Activated naive CD4-positive, alpha-beta T cell treated with anti-CD3 and anti-CD28 coated beads, Interleukin-2, amount 10 ng/mL, durations not matched to agents 7 days and 5 days (primary cell): ENCODE results near the gene CCDC106.
A peak's percentile ranks its signal among the peaks of the same experiment; 100 is the strongest.

Experiments
- CTCF ChIA-PET: fragments of 350-600 bp; sonication (Branson Sonifier 250); formaldehyde crosslinking; loops from one replicate; lab custom pipeline; 2021; ENCODE audit warnings: antibody characterized with exemption; lab: Charles Lee
- DNase-seq: peaks from one replicate; pipeline ENCODE4 v3.0.0-alpha.2; 2020
- H3K27ac Mint-ChIP-seq: one replicate; pipeline ENCODE4 v1.8.0; 2021; ENCODE audit warnings: mild to moderate bottlenecking, moderate library complexity, mixed read lengths
- H3K27me3 Mint-ChIP-seq: one replicate; pipeline ENCODE4 v1.8.0; 2021; ENCODE audit warnings: mild to moderate bottlenecking, mixed read lengths
- H3K36me3 Mint-ChIP-seq: one replicate; pipeline ENCODE4 v1.8.0; 2021; ENCODE audit warnings: mixed read lengths
- H3K4me1 Mint-ChIP-seq: one replicate; pipeline ENCODE4 v1.8.0; 2021; ENCODE audit warnings: mixed read lengths
- H3K4me3 Mint-ChIP-seq: one replicate; pipeline ENCODE4 v1.8.0; 2021; ENCODE audit warnings: mild to moderate bottlenecking, moderate library complexity, mixed read lengths
- H3K9me3 Mint-ChIP-seq: one replicate; pipeline ENCODE4 v1.8.0; 2021; ENCODE audit warnings: mixed read lengths

The CCDC106 gene

DNA sequence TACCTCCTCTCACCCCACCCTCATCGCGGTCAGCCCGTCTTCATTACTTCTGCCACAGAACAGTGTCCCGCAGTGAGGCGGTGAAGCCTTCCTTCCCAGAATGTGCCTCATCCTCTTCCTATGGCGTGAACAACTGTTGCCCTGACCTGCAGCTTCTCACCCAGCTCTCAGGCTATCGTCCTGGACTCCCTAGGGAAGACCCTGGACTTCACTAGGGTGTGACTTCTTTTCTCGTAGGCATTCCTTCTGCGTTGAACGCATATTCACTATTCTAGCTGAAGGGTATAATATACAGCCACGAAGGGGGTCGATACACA lies 41.6 kb upstream of the CCDC106 start:
- Mint-ChIP-seq H3K36me3 (peaks cover 42% of the 10 kb centered on the region), H3K4me3 (peak overlapping the region; percentile 89), H3K9me3 (no peaks in the 10 kb centered on the region), H3K27ac (peak overlapping the region; percentile 93), H3K27me3 (no peaks in the 10 kb centered on the region), H3K4me1 (peaks cover 54% of the 10 kb centered on the region)
- CTCF ChIA-PET, result interaction anchor here (0.7 to 2.5 kb wide), 23 partner anchors 11 to 465 kb away, joined by 3 to 21 read pairs (median 4); partner anchors contain the start of genes ISOC2, U2AF2, ZNF579 and ZNF784
- DNase-seq, result no peak

DNA sequence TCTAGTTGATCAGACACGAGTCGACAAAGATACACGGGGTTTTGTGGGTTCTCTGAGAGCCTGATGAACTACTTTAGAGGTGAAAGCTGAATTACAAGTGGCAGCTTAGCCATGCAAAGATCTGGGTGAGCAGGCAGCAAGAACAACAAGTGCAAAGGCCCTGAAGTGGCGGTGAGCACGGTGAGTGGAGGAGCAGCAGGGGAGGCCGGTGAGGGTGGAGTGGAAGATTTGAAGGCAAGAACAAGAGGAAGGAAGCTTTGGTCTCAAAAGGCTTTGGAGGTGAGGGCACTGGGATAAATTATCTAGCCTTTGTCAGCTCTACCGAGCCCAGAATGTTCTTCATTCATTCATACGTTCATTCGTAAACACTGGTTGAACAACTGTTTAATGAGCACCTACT lies 41.2 kb upstream of the CCDC106 start:
- peak overlapping the region; percentile 93 for H3K27ac Mint-ChIP-seq
- H3K36me3 Mint-ChIP-seq, result peaks cover 39% of the 10 kb centered on the region
- peak overlapping the region; percentile 89 for H3K4me3 Mint-ChIP-seq
- H3K9me3 Mint-ChIP-seq, result no peaks in the 10 kb centered on the region
- no peaks in the 10 kb centered on the region for H3K27me3 Mint-ChIP-seq
- DNase-seq, result no peak
- peaks cover 50% of the 10 kb centered on the region for H3K4me1 Mint-ChIP-seq
- CTCF ChIA-PET, result interaction anchor here (0.7 to 2.5 kb wide), 22 partner anchors 11 to 466 kb away, joined by 3 to 21 read pairs (median 5); partner anchors contain the start of genes ISOC2, U2AF2, ZNF579 and ZNF784

DNA sequence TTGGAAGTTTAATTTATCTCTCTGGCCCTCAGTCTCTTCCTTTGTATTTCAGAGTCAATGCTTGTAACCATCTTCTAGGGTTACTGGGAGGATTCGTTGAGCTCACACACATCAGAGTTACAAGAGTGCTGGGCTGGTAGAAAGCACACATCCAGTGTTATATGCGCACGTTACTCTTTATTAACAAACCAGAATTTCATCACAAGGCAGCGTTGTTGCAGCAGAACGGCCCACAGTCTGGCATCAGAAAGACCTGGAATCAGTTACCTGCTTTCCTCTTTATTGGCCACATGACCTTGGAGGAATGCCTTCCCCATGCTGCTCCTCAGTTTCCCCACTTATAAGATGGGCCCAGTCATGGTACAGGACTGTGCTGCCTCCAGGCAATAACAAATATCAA lies 38.7 kb upstream of the CCDC106 start:
- Mint-ChIP-seq H3K36me3 (peaks cover 42% of the 10 kb centered on the region), H3K9me3 (no peaks in the 10 kb centered on the region), H3K27ac (no peak overlapping the region), H3K4me1 (peaks cover 39% of the 10 kb centered on the region), H3K27me3 (no peaks in the 10 kb centered on the region), H3K4me3 (no peak overlapping the region)
- no peak for DNase-seq
- CTCF ChIA-PET, result no interaction called here

DNA sequence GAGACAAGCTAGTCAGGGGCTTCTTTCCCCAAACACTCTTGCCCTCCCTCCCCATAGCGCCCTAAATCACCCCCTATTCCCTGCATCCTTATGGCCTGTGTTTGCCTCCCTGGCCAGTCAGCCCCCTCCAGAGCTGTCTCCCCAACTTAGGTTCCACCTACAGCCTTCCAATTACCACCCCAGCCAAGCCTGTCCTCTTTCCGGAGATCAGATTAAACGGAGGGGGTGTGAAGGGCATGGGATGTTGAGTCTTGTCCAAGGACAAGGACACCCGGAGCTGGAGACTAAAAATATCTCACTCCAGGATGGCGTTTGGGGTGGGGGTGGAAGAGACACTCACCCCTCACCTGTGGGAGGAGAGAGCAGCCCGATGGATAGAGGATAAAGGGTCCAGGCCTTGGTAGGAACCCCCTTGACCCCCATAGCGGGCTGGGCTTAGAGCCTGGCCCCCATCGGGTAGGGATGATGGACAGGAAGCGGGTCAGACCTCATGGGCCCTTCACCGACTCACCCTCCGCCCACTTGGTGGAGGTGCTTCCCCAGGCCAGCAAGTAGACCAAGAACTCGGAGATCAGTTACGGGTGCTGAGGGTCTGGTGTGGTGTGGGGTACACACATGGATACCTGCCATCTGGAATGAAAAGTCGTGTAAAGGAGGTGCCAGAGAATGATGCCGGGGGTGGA lies 36.6 kb upstream of the CCDC106 start:
- H3K4me3 Mint-ChIP-seq, result no peak overlapping the region
- CTCF ChIA-PET, result no interaction called here

DNA sequence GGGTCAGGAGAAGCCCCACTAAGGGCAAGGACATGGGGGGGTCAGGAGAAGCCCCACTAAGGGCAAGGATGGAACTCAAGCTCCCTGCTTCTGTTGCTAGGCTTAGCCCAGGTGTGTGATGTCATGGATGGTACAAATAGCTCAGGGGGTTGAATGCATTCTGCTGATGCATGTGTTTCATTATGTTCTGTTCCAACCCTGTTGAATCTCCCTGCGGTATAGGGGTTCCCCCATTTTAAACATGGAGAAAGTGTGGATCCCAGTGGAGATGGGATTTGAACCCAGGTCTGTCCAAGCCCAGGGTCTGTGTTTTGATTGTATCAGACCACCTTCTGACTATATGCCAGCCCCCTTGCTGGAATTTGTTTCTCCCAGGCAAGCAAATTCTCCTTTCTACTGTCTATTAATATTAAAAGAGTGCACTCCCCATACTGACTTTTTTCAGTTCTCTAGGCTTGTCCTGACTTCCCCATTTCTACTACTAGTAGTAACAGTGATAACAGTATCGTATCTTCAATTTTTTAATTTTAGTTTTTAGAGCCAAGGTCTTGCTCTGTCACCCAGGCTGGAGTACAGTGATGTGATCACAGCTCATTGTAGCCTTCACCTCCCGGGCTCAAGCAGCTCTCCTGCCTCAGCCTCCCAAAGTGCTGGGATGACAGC lies 35.9 kb upstream of the CCDC106 start:
- Mint-ChIP-seq H3K4me3 (no peak overlapping the region), H3K36me3 (peaks cover 39% of the 10 kb centered on the region), H3K27ac (no peak overlapping the region), H3K9me3 (no peaks in the 10 kb centered on the region), H3K27me3 (no peaks in the 10 kb centered on the region), H3K4me1 (peaks cover 19% of the 10 kb centered on the region)
- no peak for DNase-seq
- CTCF ChIA-PET, result no interaction called here

More for the DNA sequence above, 36.6 kb upstream of the CCDC106 start:
- H3K27me3 Mint-ChIP-seq, result no peaks in the 10 kb centered on the region
- peaks cover 39% of the 10 kb centered on the region for H3K36me3 Mint-ChIP-seq
- no peak for DNase-seq
- peaks cover 26% of the 10 kb centered on the region for H3K4me1 Mint-ChIP-seq
- no peaks in the 10 kb centered on the region for H3K9me3 Mint-ChIP-seq
- no peak overlapping the region for H3K27ac Mint-ChIP-seq

DNA sequence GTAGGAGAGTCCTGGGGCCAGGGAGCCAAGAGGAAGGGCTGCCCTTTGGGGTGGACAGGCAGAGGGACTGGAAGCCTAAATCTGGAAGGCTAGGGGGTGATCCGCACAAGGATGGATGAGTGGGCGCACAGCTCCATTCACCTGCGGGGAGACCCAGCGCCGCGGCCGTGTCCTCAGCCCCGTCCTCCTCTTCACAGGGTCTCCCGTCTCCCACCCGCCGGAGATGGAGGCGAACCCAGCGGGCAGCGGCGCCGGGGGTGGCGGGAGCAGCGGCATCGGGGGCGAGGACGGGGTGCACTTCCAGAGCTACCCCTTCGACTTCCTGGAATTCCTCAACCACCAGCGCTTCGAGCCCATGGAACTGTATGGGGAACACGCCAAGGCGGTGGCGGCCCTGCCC lies 34.6 kb upstream of the CCDC106 start:
- no peak for DNase-seq
- H3K27me3 Mint-ChIP-seq, result no peaks in the 10 kb centered on the region
- H3K4me3 Mint-ChIP-seq, result no peak overlapping the region
- CTCF ChIA-PET, result no interaction called here
- H3K36me3 Mint-ChIP-seq, result peaks cover 42% of the 10 kb centered on the region
- H3K27ac Mint-ChIP-seq, result no peak overlapping the region
- H3K9me3 Mint-ChIP-seq, result no peaks in the 10 kb centered on the region
- H3K4me1 Mint-ChIP-seq, result peaks cover 9% of the 10 kb centered on the region

DNA sequence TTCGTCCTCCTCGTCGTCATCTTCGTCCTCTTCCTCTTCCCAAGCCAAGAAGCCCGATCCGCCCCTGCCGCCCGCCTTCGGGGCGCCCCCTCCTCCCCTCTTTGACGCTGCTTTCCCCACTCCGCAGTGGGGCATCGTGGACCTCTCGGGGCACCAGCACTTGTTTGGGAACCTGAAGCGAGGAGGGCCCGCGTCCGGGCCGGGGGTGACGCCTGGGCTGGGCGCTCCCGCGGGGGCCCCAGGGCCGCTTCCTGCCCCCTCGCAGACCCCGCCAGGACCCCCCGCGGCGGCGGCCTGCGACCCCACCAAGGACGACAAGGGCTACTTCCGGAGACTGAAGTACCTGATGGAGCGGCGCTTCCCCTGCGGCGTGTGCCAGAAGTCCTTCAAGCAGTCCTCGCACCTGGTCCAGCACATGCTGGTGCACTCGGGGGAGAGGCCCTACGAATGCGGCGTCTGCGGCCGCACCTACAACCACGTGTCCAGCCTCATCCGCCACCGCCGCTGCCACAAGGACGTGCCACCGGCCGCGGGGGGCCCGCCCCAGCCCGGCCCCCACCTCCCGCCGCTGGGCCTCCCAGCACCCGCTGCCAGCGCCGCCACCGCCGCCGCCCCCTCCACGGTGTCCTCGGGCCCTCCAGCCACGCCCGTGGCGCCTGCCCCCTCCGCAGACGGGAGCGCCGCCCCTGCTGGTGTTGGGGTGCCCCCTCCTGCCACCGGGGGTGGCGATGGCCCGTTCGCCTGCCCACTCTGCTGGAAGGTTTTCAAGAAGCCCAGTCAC lies 33.9 kb upstream of the CCDC106 start:
- no peak overlapping the region for H3K4me3 Mint-ChIP-seq
- CTCF ChIA-PET, result no interaction called here
- H3K9me3 Mint-ChIP-seq, result no peaks in the 10 kb centered on the region
- no peak for DNase-seq
- peaks cover 9% of the 10 kb centered on the region for H3K4me1 Mint-ChIP-seq
- no peaks in the 10 kb centered on the region for H3K27me3 Mint-ChIP-seq
- no peak overlapping the region for H3K27ac Mint-ChIP-seq
- H3K36me3 Mint-ChIP-seq, result peaks cover 42% of the 10 kb centered on the region

DNA sequence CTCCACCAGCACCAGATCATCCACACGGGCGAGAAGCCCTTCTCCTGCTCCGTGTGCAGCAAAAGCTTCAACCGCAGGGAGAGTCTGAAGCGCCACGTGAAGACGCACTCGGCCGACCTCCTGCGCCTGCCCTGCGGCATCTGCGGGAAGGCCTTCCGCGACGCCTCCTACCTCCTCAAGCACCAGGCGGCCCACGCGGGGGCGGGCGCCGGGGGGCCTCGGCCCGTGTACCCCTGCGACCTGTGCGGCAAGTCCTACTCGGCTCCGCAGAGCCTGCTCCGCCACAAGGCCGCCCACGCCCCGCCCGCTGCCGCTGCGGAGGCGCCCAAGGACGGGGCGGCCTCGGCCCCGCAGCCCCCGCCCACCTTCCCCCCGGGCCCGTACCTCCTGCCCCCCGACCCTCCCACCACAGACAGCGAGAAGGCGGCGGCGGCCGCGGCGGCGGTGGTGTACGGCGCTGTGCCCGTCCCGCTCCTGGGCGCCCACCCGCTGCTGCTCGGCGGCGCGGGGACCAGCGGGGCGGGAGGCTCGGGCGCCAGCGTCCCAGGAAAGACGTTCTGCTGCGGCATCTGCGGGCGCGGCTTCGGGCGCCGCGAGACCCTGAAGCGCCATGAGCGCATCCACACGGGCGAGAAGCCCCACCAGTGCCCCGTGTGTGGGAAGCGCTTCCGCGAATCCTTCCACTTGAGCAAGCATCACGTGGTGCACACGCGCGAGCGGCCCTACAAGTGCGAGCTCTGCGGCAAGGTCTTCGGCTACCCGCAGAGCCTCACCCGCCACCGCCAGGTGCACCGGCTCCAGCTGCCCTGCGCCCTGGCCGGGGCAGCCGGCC lies 33.1 kb upstream of the CCDC106 start:
- Mint-ChIP-seq H3K27ac (no peak overlapping the region), H3K4me1 (peaks cover 10% of the 10 kb centered on the region), H3K9me3 (no peaks in the 10 kb centered on the region), H3K4me3 (no peak overlapping the region), H3K36me3 (peaks cover 41% of the 10 kb centered on the region), H3K27me3 (no peaks in the 10 kb centered on the region)
- CTCF ChIA-PET, result no interaction called here
- no peak for DNase-seq

DNA sequence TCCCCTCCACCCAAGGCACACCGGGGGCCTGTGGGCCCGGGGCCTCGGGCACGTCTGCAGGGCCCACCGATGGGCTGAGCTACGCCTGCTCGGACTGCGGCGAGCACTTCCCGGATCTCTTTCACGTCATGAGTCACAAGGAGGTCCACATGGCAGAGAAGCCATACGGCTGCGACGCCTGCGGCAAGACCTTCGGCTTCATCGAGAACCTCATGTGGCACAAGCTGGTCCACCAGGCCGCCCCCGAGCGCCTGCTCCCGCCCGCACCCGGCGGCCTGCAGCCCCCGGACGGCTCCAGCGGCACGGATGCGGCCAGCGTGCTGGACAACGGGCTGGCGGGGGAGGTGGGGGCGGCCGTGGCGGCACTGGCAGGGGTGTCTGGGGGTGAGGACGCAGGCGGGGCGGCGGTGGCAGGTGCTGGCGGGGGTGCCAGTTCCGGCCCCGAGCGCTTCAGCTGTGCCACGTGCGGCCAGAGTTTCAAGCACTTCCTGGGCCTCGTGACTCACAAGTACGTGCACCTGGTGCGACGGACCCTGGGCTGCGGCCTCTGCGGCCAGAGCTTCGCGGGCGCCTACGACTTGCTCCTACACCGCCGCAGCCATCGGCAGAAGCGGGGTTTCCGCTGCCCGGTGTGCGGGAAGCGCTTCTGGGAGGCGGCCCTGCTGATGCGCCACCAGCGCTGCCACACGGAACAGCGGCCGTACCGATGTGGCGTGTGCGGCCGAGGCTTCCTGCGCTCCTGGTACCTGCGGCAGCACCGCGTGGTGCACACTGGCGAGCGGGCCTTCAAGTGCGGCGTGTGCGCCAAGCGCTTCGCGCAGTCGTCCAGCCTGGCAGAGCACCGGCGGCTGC lies 32.2 kb upstream of the CCDC106 start:
- H3K36me3 Mint-ChIP-seq, result peaks cover 44% of the 10 kb centered on the region
- no peaks in the 10 kb centered on the region for H3K9me3 Mint-ChIP-seq
- H3K4me3 Mint-ChIP-seq, result no peak overlapping the region
- CTCF ChIA-PET, result no interaction called here
- H3K27ac Mint-ChIP-seq, result no peak overlapping the region
- DNase-seq, result no peak
- peaks cover 14% of the 10 kb centered on the region for H3K4me1 Mint-ChIP-seq
- no peaks in the 10 kb centered on the region for H3K27me3 Mint-ChIP-seq

DNA sequence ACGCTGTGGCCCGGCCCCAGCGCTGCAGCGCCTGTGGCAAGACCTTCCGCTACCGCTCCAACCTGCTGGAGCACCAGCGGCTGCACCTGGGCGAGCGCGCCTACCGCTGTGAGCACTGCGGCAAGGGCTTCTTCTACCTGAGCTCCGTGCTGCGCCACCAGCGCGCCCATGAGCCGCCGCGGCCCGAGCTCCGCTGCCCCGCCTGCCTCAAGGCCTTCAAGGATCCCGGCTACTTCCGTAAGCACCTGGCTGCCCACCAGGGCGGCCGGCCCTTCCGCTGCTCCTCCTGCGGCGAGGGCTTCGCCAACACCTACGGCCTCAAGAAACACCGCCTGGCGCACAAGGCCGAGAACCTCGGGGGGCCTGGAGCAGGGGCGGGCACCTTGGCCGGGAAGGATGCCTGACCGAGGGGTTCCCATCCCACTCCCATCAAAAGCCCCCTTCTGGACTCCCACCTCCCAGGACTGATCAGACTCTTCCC lies 31.6 kb upstream of the CCDC106 start:
- no peak overlapping the region for H3K27ac Mint-ChIP-seq
- no peak for DNase-seq
- H3K27me3 Mint-ChIP-seq, result no peaks in the 10 kb centered on the region
- H3K9me3 Mint-ChIP-seq, result no peaks in the 10 kb centered on the region
- CTCF ChIA-PET, result interaction anchor here (2.8 kb wide), 1 partner anchor 10 kb away, joined by 11 read pairs; the partner anchor contains the start of gene ZNF865
- H3K4me3 Mint-ChIP-seq, result no peak overlapping the region
- peaks cover 46% of the 10 kb centered on the region for H3K36me3 Mint-ChIP-seq
- H3K4me1 Mint-ChIP-seq, result peaks cover 15% of the 10 kb centered on the region

DNA sequence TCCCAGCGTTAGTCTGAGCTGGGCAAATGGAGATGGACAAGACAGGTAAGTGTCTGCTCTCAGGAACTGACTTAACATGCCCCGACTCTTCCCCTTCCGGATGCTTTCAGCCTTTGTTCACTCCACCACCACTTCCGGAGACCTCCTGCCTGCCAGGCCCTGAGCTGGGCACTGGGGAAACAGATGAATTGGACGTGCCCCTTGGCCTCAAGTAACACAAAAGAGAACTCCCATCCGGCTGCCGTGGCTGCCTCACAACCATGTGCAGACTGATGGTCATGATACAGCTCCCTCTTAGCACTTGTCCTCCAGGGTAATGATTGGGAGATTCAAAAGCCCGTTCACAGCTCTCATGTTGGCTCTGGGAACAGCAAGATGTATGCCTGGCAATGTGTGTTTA lies 30.6 kb upstream of the CCDC106 start:
- H3K4me1 Mint-ChIP-seq, result peaks cover 15% of the 10 kb centered on the region
- CTCF ChIA-PET, result interaction anchor here (2.8 to 4.9 kb wide), 2 partner anchors 11 to 15 kb away, joined by 11 to 23 read pairs; partner anchors contain the start of gene ZNF865
- DNase-seq, result no peak
- no peaks in the 10 kb centered on the region for H3K9me3 Mint-ChIP-seq
- no peak overlapping the region for H3K27ac Mint-ChIP-seq
- peaks cover 42% of the 10 kb centered on the region for H3K36me3 Mint-ChIP-seq
- H3K4me3 Mint-ChIP-seq, result no peak overlapping the region
- H3K27me3 Mint-ChIP-seq, result no peaks in the 10 kb centered on the region

DNA sequence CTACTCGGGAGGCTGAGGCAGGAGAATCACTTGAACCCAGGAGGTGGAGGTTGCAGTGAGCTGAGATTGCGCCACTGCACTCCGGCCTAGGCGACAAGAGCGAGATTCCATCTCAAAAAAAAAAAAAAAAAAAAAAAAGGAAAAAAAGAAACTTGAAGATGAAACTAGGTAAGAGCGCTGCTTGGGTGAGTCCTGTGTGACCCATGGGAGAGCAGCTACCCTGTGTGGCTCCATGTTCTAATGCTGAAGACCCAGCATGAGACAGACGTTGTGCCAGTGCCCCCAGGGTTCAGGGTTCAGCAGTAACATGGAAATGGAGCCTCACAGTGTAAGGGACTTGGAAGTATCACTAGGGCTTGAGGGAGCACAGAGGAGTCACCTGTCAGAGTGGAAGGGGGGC lies 29.6 kb upstream of the CCDC106 start:
- H3K4me1 Mint-ChIP-seq, result peaks cover 18% of the 10 kb centered on the region
- no peak overlapping the region for H3K27ac Mint-ChIP-seq
- no peak for DNase-seq

DNA sequence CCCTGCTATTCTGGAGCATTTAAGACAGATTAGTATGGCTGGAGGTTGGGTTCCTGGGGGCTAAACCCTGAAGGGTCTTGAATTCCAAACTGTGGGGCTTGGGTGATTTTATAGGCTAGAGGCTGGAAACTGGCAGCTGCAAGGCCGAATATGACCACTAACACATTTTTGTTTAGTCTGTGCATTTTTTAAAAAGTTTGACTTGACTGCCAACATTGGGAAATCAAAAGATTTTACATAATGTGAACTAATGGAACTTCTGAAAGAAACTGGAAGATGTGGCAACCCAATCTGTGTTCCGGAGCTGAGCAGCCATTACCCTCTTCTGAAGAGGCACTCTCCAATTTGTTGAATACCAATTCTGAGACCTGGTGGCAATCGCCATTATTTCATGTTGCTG lies 28.7 kb upstream of the CCDC106 start:
- H3K4me3 Mint-ChIP-seq, result no peak overlapping the region
- no peak for DNase-seq
- CTCF ChIA-PET, result interaction anchor here (2.8 to 4.9 kb wide), 2 partner anchors 13 kb away, joined by 11 to 23 read pairs; partner anchors contain the start of gene ZNF865
- H3K36me3 Mint-ChIP-seq, result peaks cover 41% of the 10 kb centered on the region
- no peak overlapping the region for H3K27ac Mint-ChIP-seq
- H3K4me1 Mint-ChIP-seq, result peaks cover 25% of the 10 kb centered on the region
- H3K9me3 Mint-ChIP-seq, result peaks cover 2% of the 10 kb centered on the region
- no peaks in the 10 kb centered on the region for H3K27me3 Mint-ChIP-seq

More for the DNA sequence above, 29.6 kb upstream of the CCDC106 start:
- Mint-ChIP-seq H3K36me3 (peaks cover 37% of the 10 kb centered on the region), H3K27me3 (no peaks in the 10 kb centered on the region), H3K4me3 (no peak overlapping the region), H3K9me3 (no peaks in the 10 kb centered on the region)
- CTCF ChIA-PET, result interaction anchor here (0.5 to 4.9 kb wide), 3 partner anchors 12 to 511 kb away, joined by 3 to 23 read pairs (median 11); partner anchors contain the start of gene ZNF865
